ENCODE measurements around the gene PHF21B. TPM values are rescaled to one million over a fixed set of nuclear protein-coding genes. Genes with fewer than 3 reads are reported as not detected.
"Not testable (repeated sequence)": the region's sequence is repeated elsewhere in the genome, so short reads cannot be mapped to it uniquely, and the experiment has no call there.

The PHF21B gene
- total and polyA plus RNA-seq, 5 donors from 2014 or later = not detected

DNA sequence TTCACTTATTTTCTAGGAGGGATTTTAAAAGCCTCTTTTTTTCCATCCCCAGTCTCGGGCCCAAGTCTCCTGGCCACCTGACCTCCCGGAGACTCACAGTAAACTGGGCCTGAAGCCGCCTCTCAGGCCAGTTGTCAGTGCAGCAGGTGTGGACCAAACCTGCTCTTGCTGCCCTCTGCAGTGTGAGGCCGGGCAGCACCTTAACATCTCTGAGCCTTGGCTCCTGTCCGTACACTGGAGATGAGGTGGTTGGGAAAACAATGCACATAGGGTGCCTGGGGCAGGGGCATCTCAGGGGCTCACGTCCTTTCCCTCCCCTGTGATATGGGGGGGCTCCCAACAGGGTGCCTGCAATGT is 45.1 kb downstream of the PHF21B start:
- ATAC-seq (ENCODE audit: low read depth in 2 of 2) = no peak
- DNase-seq = no peak
- H3K4me3 Mint-ChIP-seq = no peak overlapping the region
- Histone ChIP-seq H3K4me3 (ENCODE audit: low read depth, low read length) (no peak overlapping the region), H3K9me3 (ENCODE audit: control insufficient read depth in 2 of 2, low read length in 2 of 2) (no peaks in the 10 kb centered on the region), H3K36me3 (ENCODE audit: control insufficient read depth, insufficient read depth, low read length) (no peaks in the 10 kb centered on the region), H3K27ac (ENCODE audit: insufficient read depth, low read length, poor library complexity, severe bottlenecking) (no peak overlapping the region), H3K27me3 (ENCODE audit: control insufficient read depth, insufficient read depth, low read length) (no peaks in the 10 kb centered on the region), H3K4me1 (ENCODE audit: control insufficient read depth, insufficient read depth, low read length, poor library complexity, severe bottlenecking) (no peaks in the 10 kb centered on the region)
- H3K27ac Mint-ChIP-seq = no peak overlapping the region
- H3K9me3 Mint-ChIP-seq = peaks cover 0 to 2% (median 0%) of the 10 kb centered on the region in 7 donors
- H3K36me3 Mint-ChIP-seq = no peaks in the 10 kb centered on the region
- no peaks in the 10 kb centered on the region for H3K4me1 Mint-ChIP-seq
- H3K27me3 Mint-ChIP-seq = peaks cover 11% of the 10 kb centered on the region

GRCh38 chr22:44963832-44964721 is 45.7 kb downstream of the PHF21B start:
- no peak overlapping the region for H3K27ac Mint-ChIP-seq
- DNase-seq (no peak), ATAC-seq (ENCODE audit: low read depth in 2 of 2) (no peak)
- H3K4me1 ChIP-seq (ENCODE audit: control insufficient read depth, insufficient read depth, low read length, poor library complexity, severe bottlenecking) = no peaks in the 10 kb centered on the region
- H3K9me3 Mint-ChIP-seq = peaks cover 0 to 2% (median 0%) of the 10 kb centered on the region in 7 donors
- peaks cover 11% of the 10 kb centered on the region for H3K27me3 Mint-ChIP-seq
- H3K4me3 Mint-ChIP-seq = no peak overlapping the region
- H3K36me3 Mint-ChIP-seq = no peaks in the 10 kb centered on the region
- no peaks in the 10 kb centered on the region for H3K27me3 ChIP-seq (ENCODE audit: control insufficient read depth, insufficient read depth, low read length)
- H3K27ac ChIP-seq (ENCODE audit: insufficient read depth, low read length, poor library complexity, severe bottlenecking) = no peak overlapping the region
- no peak overlapping the region for H3K4me3 ChIP-seq (ENCODE audit: low read depth, low read length)
- no peaks in the 10 kb centered on the region for H3K4me1 Mint-ChIP-seq
- no peaks in the 10 kb centered on the region for H3K9me3 ChIP-seq (ENCODE audit: control insufficient read depth in 2 of 2, low read length in 2 of 2)
- no peaks in the 10 kb centered on the region for H3K36me3 ChIP-seq (ENCODE audit: control insufficient read depth, insufficient read depth, low read length)

- Mint-ChIP-seq H3K4me1 (no peaks in the 10 kb centered on the region), H3K27me3 (peaks cover 11% of the 10 kb centered on the region), H3K36me3 (no peaks in the 10 kb centered on the region), H3K9me3 (peaks cover 0 to 2% (median 0%) of the 10 kb centered on the region in 7 donors), H3K27ac (no peak overlapping the region), H3K4me3 (no peak overlapping the region)
- Histone ChIP-seq H3K36me3 (ENCODE audit: control insufficient read depth, insufficient read depth, low read length) (no peaks in the 10 kb centered on the region), H3K4me3 (ENCODE audit: low read depth, low read length) (no peak overlapping the region), H3K4me1 (ENCODE audit: control insufficient read depth, insufficient read depth, low read length, poor library complexity, severe bottlenecking) (no peaks in the 10 kb centered on the region), H3K27me3 (ENCODE audit: control insufficient read depth, insufficient read depth, low read length) (no peaks in the 10 kb centered on the region), H3K9me3 (ENCODE audit: control insufficient read depth in 2 of 2, low read length in 2 of 2) (no peaks in the 10 kb centered on the region), H3K27ac (ENCODE audit: insufficient read depth, low read length, poor library complexity, severe bottlenecking) (no peak overlapping the region)
- ATAC-seq (ENCODE audit: low read depth in 2 of 2) (no peak), DNase-seq (no peak)
Measured at GRCh38 chr22:44962741-44963454, 46.9 kb downstream of the PHF21B start.

DNA sequence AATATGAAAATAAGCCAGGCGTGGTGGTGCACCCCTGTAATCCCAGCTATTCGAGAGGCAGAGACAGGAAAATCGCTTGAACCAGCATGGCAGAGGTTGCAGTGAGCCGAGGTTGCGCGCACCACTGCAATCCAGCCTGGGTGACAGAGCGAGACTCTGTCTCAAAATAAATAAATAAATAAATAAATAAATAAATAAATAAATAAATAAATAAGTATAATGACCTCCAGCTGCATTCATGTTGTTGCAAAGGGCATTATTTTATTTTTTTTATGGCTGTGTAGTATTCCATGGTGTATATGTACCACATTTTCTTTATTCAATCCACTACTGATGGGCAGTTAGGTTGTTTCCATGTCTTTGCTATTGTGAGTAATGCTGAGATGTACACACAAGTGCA is 48.1 kb downstream of the PHF21B start:
- not testable (repeated sequence) for H3K27me3 ChIP-seq (ENCODE audit: control insufficient read depth, insufficient read depth, low read length); H3K4me3 ChIP-seq (ENCODE audit: low read depth, low read length); H3K27ac ChIP-seq (ENCODE audit: insufficient read depth, low read length, poor library complexity, severe bottlenecking); H3K4me1 Mint-ChIP-seq; H3K9me3 ChIP-seq (ENCODE audit: control insufficient read depth in 2 of 2, low read length in 2 of 2); H3K36me3 Mint-ChIP-seq; H3K27ac Mint-ChIP-seq; H3K4me1 ChIP-seq (ENCODE audit: control insufficient read depth, insufficient read depth, low read length, poor library complexity, severe bottlenecking); H3K9me3 Mint-ChIP-seq; DNase-seq; H3K4me3 Mint-ChIP-seq; H3K36me3 ChIP-seq (ENCODE audit: control insufficient read depth, insufficient read depth, low read length); ATAC-seq (ENCODE audit: low read depth in 2 of 2)
- H3K27me3 Mint-ChIP-seq = peaks cover 12% of the 10 kb centered on the region

- ATAC-seq (ENCODE audit: low read depth in 2 of 2) (no peak), DNase-seq (no peak)
- no peak overlapping the region for H3K27ac ChIP-seq (ENCODE audit: insufficient read depth, low read length, poor library complexity, severe bottlenecking)
- no peaks in the 10 kb centered on the region for H3K36me3 ChIP-seq (ENCODE audit: control insufficient read depth, insufficient read depth, low read length)
- no peaks in the 10 kb centered on the region for H3K9me3 ChIP-seq (ENCODE audit: control insufficient read depth in 2 of 2, low read length in 2 of 2)
- Mint-ChIP-seq H3K4me3 (no peak overlapping the region), H3K36me3 (no peaks in the 10 kb centered on the region), H3K4me1 (no peaks in the 10 kb centered on the region), H3K27ac (no peak overlapping the region), H3K27me3 (peaks cover 9% of the 10 kb centered on the region), H3K9me3 (peaks cover 0 to 3% (median 0%) of the 10 kb centered on the region in 7 donors)
- no peak overlapping the region for H3K4me3 ChIP-seq (ENCODE audit: low read depth, low read length)
- no peaks in the 10 kb centered on the region for H3K27me3 ChIP-seq (ENCODE audit: control insufficient read depth, insufficient read depth, low read length)
- H3K4me1 ChIP-seq (ENCODE audit: control insufficient read depth, insufficient read depth, low read length, poor library complexity, severe bottlenecking) = no peaks in the 10 kb centered on the region
Measured at GRCh38 chr22:44956840-44957767, 52.7 kb downstream of the PHF21B start.

GRCh38 chr22:44955102-44955501 is 54.7 kb downstream of the PHF21B start:
- Histone ChIP-seq H3K9me3 (ENCODE audit: control insufficient read depth in 2 of 2, low read length in 2 of 2) (no peaks in the 10 kb centered on the region), H3K4me1 (ENCODE audit: control insufficient read depth, insufficient read depth, low read length, poor library complexity, severe bottlenecking) (no peaks in the 10 kb centered on the region), H3K36me3 (ENCODE audit: control insufficient read depth, insufficient read depth, low read length) (no peaks in the 10 kb centered on the region), H3K27ac (ENCODE audit: insufficient read depth, low read length, poor library complexity, severe bottlenecking) (no peak overlapping the region), H3K27me3 (ENCODE audit: control insufficient read depth, insufficient read depth, low read length) (no peaks in the 10 kb centered on the region), H3K4me3 (ENCODE audit: low read depth, low read length) (no peak overlapping the region)
- no peaks in the 10 kb centered on the region for H3K36me3 Mint-ChIP-seq
- H3K9me3 Mint-ChIP-seq = peaks cover 0 to 3% (median 0%) of the 10 kb centered on the region in 7 donors
- no peak overlapping the region for H3K4me3 Mint-ChIP-seq
- no peak for DNase-seq
- ATAC-seq (ENCODE audit: low read depth in 2 of 2) = no peak
- H3K27me3 Mint-ChIP-seq = peaks cover 4% of the 10 kb centered on the region
- no peaks in the 10 kb centered on the region for H3K4me1 Mint-ChIP-seq
- H3K27ac Mint-ChIP-seq = no peak overlapping the region

DNA sequence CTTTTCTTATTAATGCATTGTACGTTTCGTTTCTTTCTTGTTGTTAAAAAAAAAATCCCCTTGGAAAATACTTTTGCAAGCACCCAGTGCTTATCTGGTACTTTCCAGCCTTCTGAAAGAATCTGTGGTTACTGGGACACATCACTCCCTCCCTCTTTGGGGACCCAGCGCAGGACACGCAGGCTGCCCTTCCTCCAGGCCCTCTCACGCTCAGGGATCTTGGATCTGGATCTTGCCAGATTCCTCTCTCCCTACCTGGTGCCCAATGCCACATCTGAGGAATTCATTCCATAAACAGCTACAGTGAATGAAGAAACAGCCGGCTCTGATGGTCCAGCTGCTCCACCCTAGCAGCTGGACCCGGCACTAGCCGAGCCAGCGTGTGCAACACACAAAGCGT is 55.7 kb downstream of the PHF21B start:
- no peak for DNase-seq
- H3K4me1 Mint-ChIP-seq = no peaks in the 10 kb centered on the region
- ATAC-seq (ENCODE audit: low read depth in 2 of 2) = no peak

More for the DNA sequence above, 55.7 kb downstream of the PHF21B start:
- Mint-ChIP-seq H3K36me3 (no peaks in the 10 kb centered on the region), H3K27ac (no peak overlapping the region), H3K9me3 (peaks cover 0 to 3% (median 0%) of the 10 kb centered on the region in 7 donors), H3K27me3 (peaks cover 4% of the 10 kb centered on the region), H3K4me3 (no peak overlapping the region)
- Histone ChIP-seq H3K27me3 (ENCODE audit: control insufficient read depth, insufficient read depth, low read length) (no peaks in the 10 kb centered on the region), H3K36me3 (ENCODE audit: control insufficient read depth, insufficient read depth, low read length) (no peaks in the 10 kb centered on the region), H3K4me1 (ENCODE audit: control insufficient read depth, insufficient read depth, low read length, poor library complexity, severe bottlenecking) (no peaks in the 10 kb centered on the region), H3K4me3 (ENCODE audit: low read depth, low read length) (no peak overlapping the region), H3K27ac (ENCODE audit: insufficient read depth, low read length, poor library complexity, severe bottlenecking) (no peak overlapping the region), H3K9me3 (ENCODE audit: control insufficient read depth in 2 of 2, low read length in 2 of 2) (no peaks in the 10 kb centered on the region)

All from CD4-positive, CD25-positive, alpha-beta regulatory T cell (primary cell).